Psoas muscle (tissue), 8 donors: ENCODE measurements around the gene TTF2. TPM values are rescaled to one million over a fixed set of nuclear protein-coding genes. Genes with fewer than 3 reads are reported as not detected.

Experiments used
- ATAC-seq, 4 donors: fragments of 200-7000 bp; cut with Tn5 transposase; one replicate each; pipeline ENCODE4 v1.9.1; 2020; ENCODE audit warnings: moderate library complexity in 3 of 4, mild to moderate bottlenecking in 2 of 4
- DNase-seq, 2 donors: peaks; one replicate each; pipeline ENCODE4 v3.0.0-alpha.2; 2020
- H3K27ac ChIP-seq: fragments of 200-600 bp; one replicate; pipeline ENCODE4 v1.8.0; 2022
- H3K27me3 ChIP-seq, 3 donors: fragments of 200-600 bp in 1 of 3; one replicate each; pipeline versions ENCODE4 v1.6.1 to v1.8.0; 2013 to 2022; ENCODE audit warnings: low read length in 2 of 3, mild to moderate bottlenecking in 2 of 3, moderate library complexity in 1 of 3; ENCODE audit not compliant: insufficient read depth in 3 of 3
- H3K36me3 ChIP-seq, 2 donors: fragments of 200-600 bp in 1 of 2; one replicate each; pipeline versions ENCODE4 v1.6.1 to v1.8.0; 2013 to 2022; ENCODE audit warnings: low read depth in 1 of 2, mild to moderate bottlenecking in 1 of 2, moderate library complexity in 1 of 2; ENCODE audit not compliant: insufficient read depth in 1 of 2
- H3K4me1 ChIP-seq: fragments of 200-600 bp; one replicate; pipeline ENCODE4 v1.8.0; 2022
- H3K4me3 ChIP-seq: fragments of 200-600 bp; one replicate; pipeline ENCODE4 v1.8.0; 2022; ENCODE audit warnings: mild to moderate bottlenecking
- H3K9me3 ChIP-seq: fragments of 200-600 bp; one replicate; pipeline ENCODE4 v1.8.0; 2022
- WGBS, 3 donors: extraction: QIAGEN DNeasy Blood & Tissue Kit; methylation state at CpG; one replicate each; pipeline versions ENCODE4 v1.1.6 to v1.1.7; 2013; 5-methylcytosine and 5-hydroxymethylcytosine counted together
- intact Hi-C, 2 donors: fragments of 100-400 bp; cut with DNase I; formaldehyde crosslinking; loops; one replicate each; pipeline versions ENCODE4 v1.11.0 to v1.14.2; 2022
- polyA plus RNA-seq, 3 donors: library from polyadenylated mRNA; stranded (reverse); fragments of 200-250 nt; gene quantifications; one replicate each; pipeline ENCODE4 v1.2.3, GENCODE V29; 2013
- total RNA-seq, 4 donors: library from RNA; stranded (reverse); fragmentation: NEBNext Ultra II Directional in 2 of 4; extraction: Animal tissue kit (Norgen Biotek cat#: 25700) in 2 of 4; gene quantifications; one replicate each; pipeline versions ENCODE4 v1.2.1 to v1.2.4, GENCODE V29; 2021 to 2023
- TF ChIP-seq, protein P1 (sequence below): fragments of 200-600 bp; IDR thresholded peaks from one replicate; pipeline ENCODE4 v1.8.0; 2022; ENCODE audit warnings: antibody characterized with exemption
- donor health status: healthy with polysubstance abuse.
- donor health status: DM: no; HTN: no; CAD: no; lungs with moderate emphysema.
- donor health status: Bipolar disorder and iron deficiency.
- donor health status: healthy.
- donor health status: DM: yes; HTN: yes; CAD: no.
- donor health status: DM: no; HTN: no; CAD: no.
- donor health status: DM: no; HTN: no; CAD: no.
- donor health status: DM: yes; HTN: yes; CAD: no.

The TTF2 gene
- total and polyA plus RNA-seq, 7 donors, result 3.5 to 27.7 (median 14.3) TPM

DNA sequence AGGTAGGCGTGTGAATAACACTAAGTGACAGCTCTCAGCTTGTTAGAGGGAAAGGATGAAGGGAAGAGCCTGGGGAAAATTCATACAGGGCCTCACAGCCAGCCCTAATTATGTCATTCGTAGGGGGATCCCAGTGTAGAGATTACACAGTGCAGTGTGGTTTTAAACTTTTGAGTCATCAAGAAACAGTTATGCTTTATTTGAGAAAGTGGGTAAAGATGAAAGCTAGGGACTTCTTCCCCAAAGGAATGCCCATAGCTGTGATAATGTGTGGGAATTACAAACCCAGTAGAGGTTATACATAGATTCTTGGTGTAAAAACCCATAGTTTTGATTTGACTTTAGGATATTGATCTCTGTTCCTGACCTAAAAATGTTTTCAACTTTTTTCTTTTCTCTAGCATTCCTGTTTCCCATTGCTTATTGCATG, 1.9 kb downstream of the TTF2 start:
- TF ChIP-seq, protein P1, sequence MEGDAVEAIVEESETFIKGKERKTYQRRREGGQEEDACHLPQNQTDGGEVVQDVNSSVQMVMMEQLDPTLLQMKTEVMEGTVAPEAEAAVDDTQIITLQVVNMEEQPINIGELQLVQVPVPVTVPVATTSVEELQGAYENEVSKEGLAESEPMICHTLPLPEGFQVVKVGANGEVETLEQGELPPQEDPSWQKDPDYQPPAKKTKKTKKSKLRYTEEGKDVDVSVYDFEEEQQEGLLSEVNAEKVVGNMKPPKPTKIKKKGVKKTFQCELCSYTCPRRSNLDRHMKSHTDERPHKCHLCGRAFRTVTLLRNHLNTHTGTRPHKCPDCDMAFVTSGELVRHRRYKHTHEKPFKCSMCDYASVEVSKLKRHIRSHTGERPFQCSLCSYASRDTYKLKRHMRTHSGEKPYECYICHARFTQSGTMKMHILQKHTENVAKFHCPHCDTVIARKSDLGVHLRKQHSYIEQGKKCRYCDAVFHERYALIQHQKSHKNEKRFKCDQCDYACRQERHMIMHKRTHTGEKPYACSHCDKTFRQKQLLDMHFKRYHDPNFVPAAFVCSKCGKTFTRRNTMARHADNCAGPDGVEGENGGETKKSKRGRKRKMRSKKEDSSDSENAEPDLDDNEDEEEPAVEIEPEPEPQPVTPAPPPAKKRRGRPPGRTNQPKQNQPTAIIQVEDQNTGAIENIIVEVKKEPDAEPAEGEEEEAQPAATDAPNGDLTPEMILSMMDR, result no peak
- no peak for ATAC-seq
- no peaks in the 10 kb centered on the region for H3K27me3 ChIP-seq
- H3K9me3 ChIP-seq, result no peaks in the 10 kb centered on the region
- no peak overlapping the region for H3K27ac ChIP-seq
- peaks cover 4% of the 10 kb centered on the region for H3K4me1 ChIP-seq
- no peak for DNase-seq
- H3K36me3 ChIP-seq, result peaks cover 0 to 21% of the 10 kb centered on the region in 2 donors
- 80 to 93% (median 89%) methylated on average over 2 of the region's 2 CpGs for WGBS, 3 donors
- H3K4me3 ChIP-seq, result no peak overlapping the region
- intact Hi-C loops, result loop anchor here in 1 of 2 donors (2.0 kb wide), 1 partner anchor 491 kb away; the partner anchor contains the start of gene CD58

DNA sequence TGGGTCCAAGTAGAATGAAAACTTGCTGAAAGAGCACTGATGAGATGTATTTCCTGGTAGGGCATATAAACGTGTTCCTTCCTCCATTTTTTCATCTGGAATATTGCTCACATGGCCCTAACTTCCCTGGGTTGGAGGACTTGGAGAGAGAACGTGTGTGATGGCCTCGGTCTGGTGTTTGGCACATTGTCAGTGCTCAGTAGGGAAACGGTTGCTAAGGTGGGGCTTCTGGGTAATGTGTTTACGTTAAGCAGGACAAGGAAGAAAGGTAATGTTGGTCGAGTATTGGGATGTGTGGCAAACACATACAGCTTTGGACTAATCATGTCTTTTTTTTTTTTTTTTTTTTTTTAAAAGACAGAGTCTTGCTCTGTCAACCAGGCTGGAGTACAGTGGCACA, 6.2 kb downstream of the TTF2 start:
- no peak for DNase-seq
- 62 to 65% (median 63%) methylated on average over 6 of the region's 6 CpGs for WGBS, 3 donors

DNA sequence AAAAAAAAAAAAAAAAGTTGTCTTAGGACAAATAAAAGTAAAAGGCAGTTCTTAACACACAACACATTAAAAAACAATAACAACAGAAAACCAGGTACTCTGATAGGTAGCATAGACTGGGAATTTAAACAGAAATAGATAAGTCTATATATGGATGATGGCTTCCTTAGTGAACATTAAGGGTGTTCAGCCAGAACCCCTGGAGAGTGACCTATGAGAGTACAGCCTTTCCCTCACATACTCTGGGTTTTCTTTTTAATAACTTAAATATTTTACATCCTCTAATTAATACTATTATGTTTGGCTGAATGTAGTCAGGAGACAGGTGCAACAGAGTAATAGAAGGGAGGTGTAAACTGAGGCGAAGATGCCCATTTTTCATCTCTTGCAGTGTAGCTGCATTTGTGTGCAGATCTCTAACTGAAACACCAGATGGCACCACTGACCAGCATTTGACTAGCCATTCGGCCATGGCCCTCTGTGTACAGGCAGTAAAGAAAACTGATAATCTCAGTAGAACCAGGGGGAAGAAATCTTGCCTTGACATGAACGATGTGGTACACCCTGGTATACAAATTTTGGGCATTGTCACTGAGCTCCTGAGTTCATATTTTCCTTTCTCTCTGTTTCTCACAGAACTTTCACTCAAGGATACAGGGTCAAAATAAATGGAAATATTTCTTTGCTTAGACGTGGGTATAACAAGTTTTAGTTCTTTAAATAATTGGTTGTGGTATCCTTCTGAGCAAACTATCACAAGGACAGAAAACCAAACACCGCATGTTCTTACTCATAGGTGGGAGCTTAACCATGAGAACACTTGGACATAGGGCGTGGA, 7.6 kb downstream of the TTF2 start:
- peaks cover 0 to 19% of the 10 kb centered on the region in 2 donors for H3K36me3 ChIP-seq
- peak; percentile 89 to 98 (median 96) for ATAC-seq
- no peaks in the 10 kb centered on the region for H3K27me3 ChIP-seq
- no peaks in the 10 kb centered on the region for H3K9me3 ChIP-seq
- no peak overlapping the region for H3K4me3 ChIP-seq
- TF ChIP-seq, protein P1, result peak; percentile 89
- 60 to 63% (median 61%) methylated on average over 6 of the region's 6 CpGs for WGBS, 3 donors
- H3K27ac ChIP-seq, result no peak overlapping the region
- peak; percentile 37 to 72 for DNase-seq
- H3K4me1 ChIP-seq, result peaks cover 2% of the 10 kb centered on the region
- intact Hi-C loops, result loop anchor here (1.0 to 5.0 kb wide), 4 partner anchors 61 to 295 kb away; no protein-coding TSS in a partner anchor

More for the DNA sequence above, 6.2 kb downstream of the TTF2 start:
- Histone ChIP-seq H3K4me1 (peaks cover 2% of the 10 kb centered on the region), H3K4me3 (no peak overlapping the region), H3K27me3 (no peaks in the 10 kb centered on the region), H3K27ac (no peak overlapping the region), H3K36me3 (peaks cover 0 to 21% of the 10 kb centered on the region in 2 donors), H3K9me3 (no peaks in the 10 kb centered on the region)
- intact Hi-C loops, result loop anchor here (5.0 kb wide), 2 partner anchors 216 to 296 kb away; no protein-coding TSS in a partner anchor
- no peak for ATAC-seq
- TF ChIP-seq, protein P1, result no peak

DNA sequence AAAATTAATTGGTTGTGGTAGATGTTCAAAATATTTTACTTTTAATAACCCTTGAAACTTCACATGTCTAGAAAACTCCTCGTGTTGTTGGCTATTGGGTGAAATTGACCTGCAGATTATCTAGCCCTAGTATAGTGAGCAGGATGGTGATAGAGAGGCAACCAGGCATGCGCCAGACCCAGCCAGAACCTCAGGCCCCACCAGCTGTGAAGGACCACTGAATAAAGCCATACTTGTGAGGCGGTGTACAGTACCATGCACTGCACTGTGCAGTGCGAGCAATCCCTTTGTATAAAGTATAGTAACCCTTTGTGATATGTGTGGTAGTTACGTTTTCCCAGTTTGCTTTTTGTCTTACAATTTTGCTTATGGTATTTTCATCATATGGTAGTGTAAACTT, 8.5 kb downstream of the TTF2 start:
- H3K27me3 ChIP-seq, result no peaks in the 10 kb centered on the region
- intact Hi-C loops, result loop anchor here (1.0 to 5.0 kb wide), 4 partner anchors 60 to 294 kb away; no protein-coding TSS in a partner anchor
- no peaks in the 10 kb centered on the region for H3K9me3 ChIP-seq
- WGBS, 3 donors, result 87 to 96% (median 93%) methylated on average over 5 of the region's 5 CpGs
- no peak overlapping the region for H3K27ac ChIP-seq
- H3K4me3 ChIP-seq, result no peak overlapping the region
- TF ChIP-seq, protein P1, result no peak
- DNase-seq (no peak), ATAC-seq (peak in 1 of 4 donors; percentile 44)
- peaks cover 2% of the 10 kb centered on the region for H3K4me1 ChIP-seq
- peaks cover 0 to 11% of the 10 kb centered on the region in 2 donors for H3K36me3 ChIP-seq
